Spleen (tissue), 7 donors: ENCODE measurements around the gene SLC25A24.

ENCODE experiments used
- CTCF ChIP-seq, 11 experiments: fragments of 200-600 bp in 7 of 11; fragments of 450-650 bp in 4 of 11; sonication (generic) in 4 of 11; IDR thresholded peaks in 8 of 11; conservative IDR thresholded peaks in 3 of 11; 1 replicate in 7 of 11; 2 replicates in 4 of 11; pipeline versions ENCODE4 v1.4.0 to v1.8.0; 2016 to 2021; ENCODE audit warnings: antibody characterized with exemption in 11 of 11, inconsistent platforms in 4 of 11, mild to moderate bottlenecking in 1 of 11
- POLR2AphosphoS5 ChIP-seq, 3 donors: sonication (generic); formaldehyde crosslinking; IDR thresholded peaks; one replicate each; pipeline ENCODE4 v1.5.1; 2017; ENCODE audit warnings: antibody characterized with exemption in 3 of 3
- donor health status: DM: no; HTN: no; CAD: no; lungs with moderate emphysema.
- donor health status: DM: no; HTN: no; CAD: no.
- donor health status: DM: no; HTN: no; CAD: no.

- TF ChIP-seq CTCF (IDR thresholded peaks at IDR 0.05 in 8 of 11, conservative IDR thresholded peaks at IDR 0.05 in 3 of 11) (no peak), POLR2AphosphoS5 (IDR thresholded peaks at IDR 0.05) (no peak)
Observed at GRCh38 chr1:108096089-108096488, 104.1 kb downstream of the SLC25A24 start.
